ENCODE data around the gene AVPR2.

GRCh38 chrX:153926858-153927671 lies 22.6 kb downstream of the AVPR2 start:
- TF ChIP-seq RAD21 (IDR thresholded peaks at IDR 0.05; ENCODE audit: low read depth) (no peak), USF1 (IDR thresholded peaks at IDR 0.05) (no peak), REST (IDR thresholded peaks at IDR 0.05; ENCODE audit: low read depth) (no peak), MAX (IDR thresholded peaks at IDR 0.05) (no peak), TAF1 (IDR thresholded peaks at IDR 0.05; ENCODE audit: low read depth) (no peak), EP300 (IDR thresholded peaks at IDR 0.05; ENCODE audit: borderline replicate concordance) (no peak), CEBPB (IDR thresholded peaks at IDR 0.05) (no peak)

All from Ishikawa (cell line).